Adrenal gland (tissue), 12 donors: ENCODE measurements around the gene GUCA1A. TPM values are rescaled to one million over a fixed set of nuclear protein-coding genes. Genes with fewer than 3 reads are reported as not detected.
"Not testable (repeated sequence)": the region's sequence is repeated elsewhere in the genome, so short reads cannot be mapped to it uniquely, and the experiment has no call there.

Source experiments
- DNase-seq, 7 donors: peaks; one replicate each; pipeline ENCODE4 v3.0.0-alpha.2; 2019 to 2020
- H3K27ac ChIP-seq, 5 donors: fragments of 200-600 bp; sonication (generic) in 4 of 5; 1 replicate in 3 of 5; 2 replicates in 2 of 5; pipeline versions ENCODE4 v1.5.1 to v1.8.0; 2016 to 2020; ENCODE audit warnings: mild to moderate bottlenecking in 1 of 5
- H3K27me3 ChIP-seq: fragments of 200-600 bp; 2 replicates; pipeline ENCODE4 v1.8.0; 2021
- H3K36me3 ChIP-seq, 2 donors: fragments of 200-600 bp; replicated peaks in 1 of 2; 1 replicate in 1 of 2; 2 replicates in 1 of 2; pipeline versions ENCODE4 v1.5.1 to v1.8.0; 2018 to 2022
- H3K4me1 ChIP-seq, 2 donors: fragments of 200-600 bp; replicated peaks in 1 of 2; 1 replicate in 1 of 2; 2 replicates in 1 of 2; pipeline versions ENCODE4 v1.5.1 to v1.8.0; 2018 to 2021
- H3K4me3 ChIP-seq, 4 donors: fragments of 200-600 bp; sonication (generic) in 3 of 4; one replicate each; pipeline ENCODE4 v1.5.1; 2016 to 2018
- H3K9me3 ChIP-seq, 3 donors: fragments of 200-600 bp; sonication (generic) in 1 of 3; replicated peaks in 1 of 3; 1 replicate in 2 of 3; 2 replicates in 1 of 3; pipeline versions ENCODE4 v1.5.1 to v1.8.0; 2016 to 2021
- CTCF ChIP-seq, 6 experiments: fragments of 450-650 bp in 4 of 6; fragments of 200-600 bp in 2 of 6; sonication (generic) in 1 of 6; IDR thresholded peaks; 1 replicate in 5 of 6; 2 replicates in 1 of 6; pipeline versions ENCODE4 v1.5.1 to v1.8.0; 2016 to 2021; ENCODE audit warnings: antibody characterized with exemption in 6 of 6, mild to moderate bottlenecking in 2 of 6, moderate library complexity in 1 of 6
- POLR2A ChIP-seq, 2 donors: fragments of 450-650 bp; IDR thresholded peaks; one replicate each; pipeline ENCODE4 v1.6.1; 2017; ENCODE audit warnings: antibody characterized with exemption in 2 of 2, mild to moderate bottlenecking in 2 of 2, moderate library complexity in 1 of 2
- WGBS, 4 donors: extraction: QIAGEN DNeasy Blood & Tissue Kit in 2 of 4; methylation state at CpG; one replicate each; pipeline versions ENCODE4 v1.1.5 to v1.1.7; 2013 to 2017; 5-methylcytosine and 5-hydroxymethylcytosine counted together
- intact Hi-C, 2 donors: fragments of 100-400 bp; cut with DNase I; formaldehyde crosslinking; loops; one replicate each; pipeline versions ENCODE4 v1.14.1 to v1.15.0; 2022 to 2023
- polyA plus RNA-seq, 3 donors: library from polyadenylated mRNA; stranded (reverse); fragments of 200-250 nt in 2 of 3; fragments of 350-450 nt in 1 of 3; fragmentation: Illumina TruSeq in 1 of 3; extraction: RNeasy Lipid Tissue Mini Kit (QIAGEN cat#74804) in 1 of 3; gene quantifications; one replicate each; pipeline ENCODE4 v1.2.3, GENCODE V29; 2013 to 2014
- total RNA-seq, 9 donors: library from RNA; depleted of rRNA in 4 of 9; stranded (reverse); fragments of >200 nt in 4 of 9; fragments of 120-200 nt in 1 of 9; fragmentation: NEBNext Ultra II Directional in 1 of 9; extraction: Animal tissue kit (Norgen Biotek cat#: 25700) in 1 of 9; gene quantifications; one replicate each; pipeline versions ENCODE4 v1.1.0 to v1.2.4, GENCODE V29; 2013 to 2023
- donor health status: healthy with polysubstance abuse.
- donor health status: Bipolar disorder and iron deficiency.
- donor health status: DM: yes; HTN: yes; CAD: no.
- donor health status: DM: no; HTN: no; CAD: no.
- donor health status: DM: no; HTN: no; CAD: no.
- donor health status: DM: yes; HTN: yes; CAD: no.

GUCA1A gene
- total and polyA plus RNA-seq, 12 donors, result 0.17 TPM; not detected in 11

GRCh38 chr6:42200035-42200434, 26.9 kb downstream of the GUCA1A start:
- 64 to 90% (median 78%) methylated on average over 1 of the region's 1 CpG for WGBS, 4 donors
- intact Hi-C loops, result no loop called here
- TF ChIP-seq CTCF (IDR thresholded peaks at IDR 0.05) (no peak), POLR2A (IDR thresholded peaks at IDR 0.05) (no peak)
- Histone ChIP-seq H3K36me3 (no peaks in the 10 kb centered on the region), H3K27ac (no peak overlapping the region), H3K4me3 (no peak overlapping the region), H3K9me3 (no peaks in the 10 kb centered on the region), H3K27me3 (no peaks in the 10 kb centered on the region), H3K4me1 (no peaks in the 10 kb centered on the region)
- no peak for DNase-seq

GRCh38 chr6:42201382-42201781, 28.2 kb downstream of the GUCA1A start:
- intact Hi-C loops, result no loop called here
- H3K36me3 ChIP-seq, result peaks cover 0 to 3% of the 10 kb centered on the region in 2 donors
- H3K27me3 ChIP-seq, result no peaks in the 10 kb centered on the region
- DNase-seq, result no peak
- no peak overlapping the region for H3K4me3 ChIP-seq
- H3K27ac ChIP-seq, result no peak overlapping the region
- TF ChIP-seq CTCF (IDR thresholded peaks at IDR 0.05) (no peak), POLR2A (IDR thresholded peaks at IDR 0.05) (no peak)
- H3K4me1 ChIP-seq, result no peaks in the 10 kb centered on the region
- no peaks in the 10 kb centered on the region for H3K9me3 ChIP-seq
- 34 to 44% (median 39%) methylated on average over 3 of the region's 3 CpGs for WGBS, 4 donors

DNA sequence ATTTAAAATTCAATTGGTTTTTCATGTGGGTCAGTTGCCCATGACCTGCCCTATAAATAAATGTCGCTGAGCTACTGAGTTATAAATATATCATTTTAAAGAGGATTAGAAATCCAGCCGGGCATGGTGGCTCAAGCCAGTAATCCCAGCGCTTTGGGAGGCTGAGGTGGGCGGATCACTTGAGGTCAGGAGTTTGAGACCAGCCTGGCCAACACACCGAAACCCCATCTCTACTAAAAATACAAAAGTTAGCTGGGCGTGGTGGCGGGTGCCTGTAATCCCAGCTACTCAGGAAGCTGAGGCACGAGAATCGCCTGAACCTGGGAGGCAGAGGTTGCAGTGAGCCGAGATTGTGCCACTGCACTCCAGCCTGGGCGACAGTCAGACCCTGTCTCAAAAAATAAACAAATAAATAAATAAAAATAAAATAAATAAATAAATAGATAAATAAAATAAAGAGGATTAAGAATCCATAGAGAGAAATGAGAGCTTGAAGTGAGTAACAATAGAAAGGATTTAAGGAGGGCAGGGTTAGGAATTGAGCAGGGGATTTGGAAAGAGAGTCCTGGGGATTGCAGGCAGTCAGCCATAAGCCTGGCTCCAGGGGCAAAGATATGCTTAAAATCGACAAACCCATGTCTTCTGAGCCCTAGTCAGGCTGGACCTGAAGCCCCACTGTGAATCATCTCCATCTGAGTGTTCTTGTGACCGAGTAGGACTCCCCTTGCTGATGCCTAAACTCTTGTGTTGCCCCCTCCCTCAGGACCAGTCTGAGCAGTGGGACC, 29.2 kb downstream of the GUCA1A start:
- H3K4me1 ChIP-seq, H3K27me3 ChIP-seq, H3K27ac ChIP-seq, H3K4me3 ChIP-seq, H3K36me3 ChIP-seq, H3K9me3 ChIP-seq, intact Hi-C loops: not testable (repeated sequence)
- peak in 1 of 7 donors; percentile 23 for DNase-seq
- whole genome bisulfite sequencing, 4 donors, result 92 to 94% (median 94%) methylated on average over 13 of the region's 13 CpGs

GRCh38 chr6:42203183-42203582, 30.0 kb downstream of the GUCA1A start:
- 93 to 97% (median 97%) methylated on average over 3 of the region's 3 CpGs for WGBS, 4 donors
- intact Hi-C loops, result no loop called here
- Histone ChIP-seq H3K27me3 (no peaks in the 10 kb centered on the region), H3K4me3 (no peak overlapping the region), H3K4me1 (no peaks in the 10 kb centered on the region), H3K9me3 (no peaks in the 10 kb centered on the region), H3K27ac (no peak overlapping the region), H3K36me3 (peaks cover 0 to 18% of the 10 kb centered on the region in 2 donors)
- TF ChIP-seq POLR2A (IDR thresholded peaks at IDR 0.05) (no peak), CTCF (IDR thresholded peaks at IDR 0.05) (no peak)
- no peak for DNase-seq

- 95 to 99% (median 97%) methylated on average over 4 of the region's 4 CpGs for WGBS, 4 donors
- Histone ChIP-seq H3K9me3 (no peaks in the 10 kb centered on the region), H3K27me3 (no peaks in the 10 kb centered on the region), H3K4me3 (no peak overlapping the region), H3K27ac (no peak overlapping the region), H3K4me1 (no peaks in the 10 kb centered on the region), H3K36me3 (peaks cover 0 to 34% of the 10 kb centered on the region in 2 donors)
- DNase-seq, result no peak
- no peak for TF ChIP-seq CTCF (IDR thresholded peaks at IDR 0.05)
- TF ChIP-seq POLR2A (IDR thresholded peaks at IDR 0.05), result no peak
- intact Hi-C loops, result no loop called here
Observed at GRCh38 chr6:42204768-42205282, 31.7 kb downstream of the GUCA1A start.

GRCh38 chr6:42207559-42207958, 34.4 kb downstream of the GUCA1A start:
- DNase-seq, H3K9me3 ChIP-seq, intact Hi-C loops, H3K27ac ChIP-seq, H3K27me3 ChIP-seq, H3K4me3 ChIP-seq, H3K4me1 ChIP-seq: not testable (repeated sequence)
- peaks cover 0 to 58% of the 10 kb centered on the region in 2 donors for H3K36me3 ChIP-seq
- WGBS, 4 donors, result 70 to 86% (median 82%) methylated on average over 2 of the region's 2 CpGs
